Occipital lobe (tissue), 2 donors: Measurements from ENCODE around the gene PHTF1. TPM values are rescaled to one million over a fixed set of nuclear protein-coding genes. Genes with fewer than 3 reads are reported as not detected.

Source experiments
- DNase-seq: peaks from one replicate; lab custom pipeline; 2025; lab: John Stamatoyannopoulos, UW
- total RNA-seq: library from RNA; depleted of rRNA; stranded (reverse); fragments of >200 nt; gene quantifications from one replicate; pipeline ENCODE4 v1.2.3, GENCODE V29; 2014

Gene PHTF1
- total RNA-seq, 1 donor from 2014 or later: 39.6 TPM

GRCh38 chr1:113669988-113670387, 89.3 kb downstream of the PHTF1 start:
- DNase-seq: no peak

- DNase-seq: no peak
These were observed 93.2 kb downstream of the PHTF1 start for GRCh38 chr1:113666126-113666525.

GRCh38 chr1:113665071-113665470, 94.2 kb downstream of the PHTF1 start:
- DNase-seq: no peak

- DNase-seq: no peak
These were observed 95.9 kb downstream of the PHTF1 start for GRCh38 chr1:113663165-113663951.

- no peak for DNase-seq
These were observed 97.2 kb downstream of the PHTF1 start for GRCh38 chr1:113662101-113662500.

- DNase-seq: no peak
These were observed 99.2 kb downstream of the PHTF1 start for GRCh38 chr1:113660088-113660487.

- no peak for DNase-seq
These were observed 99.7 kb downstream of the PHTF1 start for GRCh38 chr1:113659556-113659955.

GRCh38 chr1:113659035-113659434, 100.3 kb downstream of the PHTF1 start:
- DNase-seq: no peak

GRCh38 chr1:113657556-113658063, 101.7 kb downstream of the PHTF1 start:
- no peak for DNase-seq

- no peak for DNase-seq
These were observed 102.2 kb downstream of the PHTF1 start for GRCh38 chr1:113657126-113657525.

GRCh38 chr1:113654883-113655282, 104.4 kb downstream of the PHTF1 start:
- DNase-seq: no peak

GRCh38 chr1:113653741-113654140, 105.5 kb downstream of the PHTF1 start:
- DNase-seq: no peak

- DNase-seq: no peak
These were observed 106.5 kb downstream of the PHTF1 start for GRCh38 chr1:113652771-113653170.

- DNase-seq: no peak
These were observed 110.8 kb downstream of the PHTF1 start for GRCh38 chr1:113648478-113648877.

GRCh38 chr1:113647164-113647563, 112.1 kb downstream of the PHTF1 start:
- no peak for DNase-seq

Other genes with a start within 250 kb of the PHTF1 start
- 65.4 TPM for gene RSBN1, start 53.0 kb upstream of the PHTF1 start, total RNA-seq
- gene PTPN22, start 112.2 kb upstream of the PHTF1 start, total RNA-seq: 1.2 TPM
- 1.4 TPM for gene BCL2L15, start 128.1 kb upstream of the PHTF1 start, total RNA-seq
- 36.2 TPM for gene AP4B1, start 145.3 kb upstream of the PHTF1 start, total RNA-seq
- 6.4 TPM for gene DCLRE1B, start 145.8 kb upstream of the PHTF1 start, total RNA-seq
- gene HIPK1, start 169.8 kb upstream of the PHTF1 start, total RNA-seq: 45.2 TPM
- 22.5 TPM for gene OLFML3, start 220.0 kb upstream of the PHTF1 start, total RNA-seq